GM10266 (cell line): ENCODE results near the gene TTYH1.

Experiments
- DNase-seq: peaks from one replicate; pipeline ENCODE4 v3.0.0; 2012; ENCODE audit errors: extremely low spot score
- TF ChIP-seq, protein P1 (sequence below): IDR thresholded peaks from 2 replicates; pipeline ENCODE4 v1.5.1; 2012; ENCODE audit warnings: mild to moderate bottlenecking, low read depth; ENCODE audit not compliant: control insufficient read depth, insufficient read depth; ENCODE audit errors: missing control alignments

TTYH1 gene

DNA sequence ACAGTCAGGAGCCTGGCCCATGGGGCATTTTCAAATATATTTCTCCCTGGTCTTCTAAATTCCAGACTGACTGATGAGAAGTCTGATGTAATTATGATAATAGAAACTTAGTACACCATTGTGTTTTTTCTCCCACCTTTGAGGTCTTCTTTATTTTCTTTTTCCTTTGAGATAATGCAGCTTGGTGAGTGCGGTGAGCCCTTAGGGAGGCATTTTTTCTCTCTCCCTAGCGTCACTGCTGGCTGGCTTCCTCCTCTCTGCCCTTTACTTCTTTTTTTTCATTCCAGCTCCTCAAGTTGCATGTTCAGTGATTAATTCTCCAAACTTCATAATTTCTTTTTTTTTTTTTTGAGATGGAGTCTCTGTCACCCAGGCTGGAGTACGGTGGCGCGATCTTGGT is 70.6 kb downstream of the TTYH1 start:
- TF ChIP-seq, protein P1, sequence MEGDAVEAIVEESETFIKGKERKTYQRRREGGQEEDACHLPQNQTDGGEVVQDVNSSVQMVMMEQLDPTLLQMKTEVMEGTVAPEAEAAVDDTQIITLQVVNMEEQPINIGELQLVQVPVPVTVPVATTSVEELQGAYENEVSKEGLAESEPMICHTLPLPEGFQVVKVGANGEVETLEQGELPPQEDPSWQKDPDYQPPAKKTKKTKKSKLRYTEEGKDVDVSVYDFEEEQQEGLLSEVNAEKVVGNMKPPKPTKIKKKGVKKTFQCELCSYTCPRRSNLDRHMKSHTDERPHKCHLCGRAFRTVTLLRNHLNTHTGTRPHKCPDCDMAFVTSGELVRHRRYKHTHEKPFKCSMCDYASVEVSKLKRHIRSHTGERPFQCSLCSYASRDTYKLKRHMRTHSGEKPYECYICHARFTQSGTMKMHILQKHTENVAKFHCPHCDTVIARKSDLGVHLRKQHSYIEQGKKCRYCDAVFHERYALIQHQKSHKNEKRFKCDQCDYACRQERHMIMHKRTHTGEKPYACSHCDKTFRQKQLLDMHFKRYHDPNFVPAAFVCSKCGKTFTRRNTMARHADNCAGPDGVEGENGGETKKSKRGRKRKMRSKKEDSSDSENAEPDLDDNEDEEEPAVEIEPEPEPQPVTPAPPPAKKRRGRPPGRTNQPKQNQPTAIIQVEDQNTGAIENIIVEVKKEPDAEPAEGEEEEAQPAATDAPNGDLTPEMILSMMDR, result no peak
- no peak for DNase-seq
